Measurements from ENCODE around the gene KRTAP4-4. TPM values are rescaled to one million over a fixed set of nuclear protein-coding genes. Genes with fewer than 3 reads are reported as not detected.

Gene KRTAP4-4
- total RNA-seq, 1 donor from 2014 or later: not detected

Other genes starting within 250 kb of the KRTAP4-4 start
- gene KRT23, start 223.1 kb downstream of the KRTAP4-4 start, total RNA-seq: 2.1 and 3.8 TPM in 2 replicates
- gene KRT39, start 193.8 kb downstream of the KRTAP4-4 start, total RNA-seq: not detected in 2 replicates
- gene KRT40, start 176.4 kb downstream of the KRTAP4-4 start, total RNA-seq: 0.13 TPM in 1 of 2 replicates, not detected in the other
- not detected in 2 replicates for gene KRTAP3-3, start 166.6 kb downstream of the KRTAP4-4 start, total RNA-seq
- not detected in 2 replicates for gene KRTAP3-2, start 160.8 kb downstream of the KRTAP4-4 start, total RNA-seq
- gene KRTAP3-1, start 151.6 kb downstream of the KRTAP4-4 start, total RNA-seq: not detected in 2 replicates
- not detected in 2 replicates for gene KRTAP1-5, start 133.5 kb downstream of the KRTAP4-4 start, total RNA-seq
- not detected in 2 replicates for gene KRTAP1-4, start 130.6 kb downstream of the KRTAP4-4 start, total RNA-seq
- not detected in 2 replicates for gene KRTAP1-3, start 125.9 kb downstream of the KRTAP4-4 start, total RNA-seq
- gene KRTAP1-1, start 119.3 kb downstream of the KRTAP4-4 start, total RNA-seq: not detected in 2 replicates
- gene KRTAP2-1, start 113.4 kb downstream of the KRTAP4-4 start, total RNA-seq: not detected in 2 replicates
- gene KRTAP2-2, start 105.5 kb downstream of the KRTAP4-4 start, total RNA-seq: not detected in 2 replicates
- not detected in 2 replicates for gene KRTAP2-3, start 100.6 kb downstream of the KRTAP4-4 start, total RNA-seq
- not detected in 2 replicates for gene KRTAP2-4, start 94.9 kb downstream of the KRTAP4-4 start, total RNA-seq
- gene KRTAP4-7, start 76.6 kb downstream of the KRTAP4-4 start, total RNA-seq: not detected in 2 replicates
- not detected in 2 replicates for gene KRTAP4-8, start 62.6 kb downstream of the KRTAP4-4 start, total RNA-seq
- not detected in 2 replicates for gene KRTAP4-16, start 58.5 kb downstream of the KRTAP4-4 start, total RNA-seq
- gene KRTAP4-9, start 55.4 kb downstream of the KRTAP4-4 start, total RNA-seq: not detected in 2 replicates
- gene KRTAP4-11, start 42.4 kb downstream of the KRTAP4-4 start, total RNA-seq: not detected in 2 replicates
- gene KRTAP4-12, start 36.6 kb downstream of the KRTAP4-4 start, total RNA-seq: not detected in 2 replicates
- gene KRTAP4-6, start 20.2 kb downstream of the KRTAP4-4 start, total RNA-seq: not detected in 2 replicates
- not detected in 2 replicates for gene KRTAP4-5, start 10.9 kb downstream of the KRTAP4-4 start, total RNA-seq
- gene KRTAP4-3, start 7.5 kb upstream of the KRTAP4-4 start, total RNA-seq: not detected in 2 replicates
- gene KRTAP4-2, start 17.5 kb upstream of the KRTAP4-4 start, total RNA-seq: not detected in 2 replicates
- gene KRTAP4-1, start 24.2 kb upstream of the KRTAP4-4 start, total RNA-seq: not detected in 2 replicates
- not detected in 2 replicates for gene KRTAP9-1, start 29.1 kb upstream of the KRTAP4-4 start, total RNA-seq
- gene KRTAP9-2, start 65.9 kb upstream of the KRTAP4-4 start, total RNA-seq: not detected in 2 replicates
- gene KRTAP9-3, start 71.7 kb upstream of the KRTAP4-4 start, total RNA-seq: not detected in 2 replicates
- gene KRTAP9-8, start 77.3 kb upstream of the KRTAP4-4 start, total RNA-seq: not detected in 2 replicates
- gene KRTAP9-4, start 88.9 kb upstream of the KRTAP4-4 start, total RNA-seq: not detected in 2 replicates
- gene KRTAP9-9, start 94.6 kb upstream of the KRTAP4-4 start, total RNA-seq: not detected in 2 replicates
- gene KRTAP9-6, start 104.6 kb upstream of the KRTAP4-4 start, total RNA-seq: not detected in 2 replicates
- gene KRTAP9-7, start 115.0 kb upstream of the KRTAP4-4 start, total RNA-seq: not detected in 2 replicates
- gene KRTAP29-1, start 142.1 kb upstream of the KRTAP4-4 start, total RNA-seq: not detected in 2 replicates
- gene KRTAP16-1, start 148.6 kb upstream of the KRTAP4-4 start, total RNA-seq: not detected in 2 replicates
- gene KRTAP17-1, start 155.0 kb upstream of the KRTAP4-4 start, total RNA-seq: not detected in 2 replicates
- not detected in 2 replicates for gene KRT33A, start 190.1 kb upstream of the KRTAP4-4 start, total RNA-seq
- not detected in 2 replicates for gene KRT33B, start 209.1 kb upstream of the KRTAP4-4 start, total RNA-seq
- not detected in 2 replicates for gene KRT34, start 221.6 kb upstream of the KRTAP4-4 start, total RNA-seq
- not detected in 2 replicates for gene KRT31, start 236.9 kb upstream of the KRTAP4-4 start, total RNA-seq

Measured in progenitor cell of endocrine pancreas (in vitro differentiated cells).